Measurements from ENCODE around the gene SP1. TPM values are rescaled to one million over a fixed set of nuclear protein-coding genes. Genes with fewer than 3 reads are reported as not detected.
"Not testable (repeated sequence)": the region's sequence is repeated elsewhere in the genome, so short reads cannot be mapped to it uniquely, and the experiment has no call there.

SP1 gene
- total RNA-seq, 1 donor from 2014 or later: 14.8 TPM

GRCh38 chr12:53361638-53362037 lies 18.3 kb upstream of the SP1 start:
- DNase-seq: not testable (repeated sequence)

GRCh38 chr12:53365245-53365904 lies 14.6 kb upstream of the SP1 start:
- DNase-seq: no peak

GRCh38 chr12:53373554-53374133 lies 6.3 kb upstream of the SP1 start:
- DNase-seq: not testable (repeated sequence)

GRCh38 chr12:53374277-53374676 lies 5.7 kb upstream of the SP1 start:
- DNase-seq: not testable (repeated sequence)

- DNase-seq: no peak
These were observed 3.2 kb upstream of the SP1 start for GRCh38 chr12:53376747-53377146.

GRCh38 chr12:53378222-53378621 lies 1.8 kb upstream of the SP1 start:
- no peak for DNase-seq

- DNase-seq: no peak
These were observed 1.1 kb upstream of the SP1 start for GRCh38 chr12:53378724-53379388.

GRCh38 chr12:53379389-53380103 lies 430 bp upstream of the SP1 start:
- peak; percentile 100 for DNase-seq

- no peak for DNase-seq
These were observed 1.1 kb downstream of the SP1 start for GRCh38 chr12:53380794-53381730.

GRCh38 chr12:53381731-53382630 lies 2.0 kb downstream of the SP1 start:
- no peak for DNase-seq

GRCh38 chr12:53383258-53383657 lies 3.3 kb downstream of the SP1 start:
- no peak for DNase-seq

- not testable (repeated sequence) for DNase-seq
These were observed 6.4 kb downstream of the SP1 start for GRCh38 chr12:53386381-53386780.

GRCh38 chr12:53388932-53389331 lies 9.0 kb downstream of the SP1 start:
- no peak for DNase-seq

- no peak for DNase-seq
These were observed 9.7 kb downstream of the SP1 start for GRCh38 chr12:53389702-53390101.

GRCh38 chr12:53391724-53392123 lies 11.7 kb downstream of the SP1 start:
- no peak for DNase-seq

- no peak for DNase-seq
These were observed 19.9 kb downstream of the SP1 start for GRCh38 chr12:53399896-53400295.

GRCh38 chr12:53402351-53402750 lies 22.4 kb downstream of the SP1 start:
- DNase-seq: not testable (repeated sequence)

- no peak for DNase-seq
These were observed 22.9 kb downstream of the SP1 start for GRCh38 chr12:53402871-53403270.

GRCh38 chr12:53410951-53411350 lies 31.0 kb downstream of the SP1 start:
- DNase-seq: no peak

GRCh38 chr12:53413485-53414204 lies 33.7 kb downstream of the SP1 start:
- no peak for DNase-seq

All from occipital lobe (tissue), 2 donors.